H1 (cell line): ENCODE results near the gene CAMK2G. TPM values are rescaled to one million over a fixed set of nuclear protein-coding genes. Genes with fewer than 3 reads are reported as not detected.
"Not testable (repeated sequence)": the region's sequence is repeated elsewhere in the genome, so short reads cannot be mapped to it uniquely, and the experiment has no call there.

Source experiments
- CTCF ChIA-PET: fragments of 300-600 bp; sonication (Branson Sonifier 250); formaldehyde crosslinking; loops from one replicate; lab custom pipeline; 2021; ENCODE audit not compliant: partially characterized antibody; lab: Charles Lee
- POLR2A ChIA-PET: fragments of 300-600 bp; sonication (Branson Sonifier 250); formaldehyde crosslinking; loops from one replicate; lab custom pipeline; 2021; ENCODE audit warnings: inconsistent platforms; ENCODE audit not compliant: partially characterized antibody; lab: Charles Lee
- DNase-seq, 2 experiments: peaks; one replicate each; pipeline versions ENCODE4 v3.0.0 to v3.0.0-alpha.2; 2010 to 2022; ENCODE audit warnings: low spot score in 2 of 2, low read depth in 1 of 2, mixed read lengths in 1 of 2
- FAIRE-seq: peaks from 2 replicates; lab custom pipeline; 2011; peaks lifted over from hg19 to GRCh38; lab: Jason Lieb, UNC
- H2AFZ ChIP-seq: 2 replicates; pipeline ENCODE4 v1.8.1; 2012; ENCODE audit warnings: low read length, inconsistent platforms
- H2AK5ac ChIP-seq: 2 replicates; pipeline ENCODE4 v1.6.1; 2013; ENCODE audit warnings: low read depth, low read length
- H2BK120ac ChIP-seq: replicated peaks from 2 replicates; pipeline ENCODE3; 2013; ENCODE audit warnings: low read depth, low read length, inconsistent platforms
- H2BK12ac ChIP-seq: 2 replicates; pipeline ENCODE4 v1.6.1; 2013; ENCODE audit warnings: low read depth, low read length
- H2BK15ac ChIP-seq: 2 replicates; pipeline ENCODE4 v1.6.1; 2013; ENCODE audit warnings: low read length
- H2BK20ac ChIP-seq: 2 replicates; pipeline ENCODE4 v1.6.1; 2013; ENCODE audit warnings: low read length
- H2BK5ac ChIP-seq: 2 replicates; pipeline ENCODE4 v1.6.1; 2013; ENCODE audit warnings: low read depth, low read length
- H3K14ac ChIP-seq: 2 replicates; pipeline ENCODE4 v1.6.1; 2013; ENCODE audit warnings: inconsistent platforms; ENCODE audit not compliant: insufficient read length
- H3K18ac ChIP-seq: 2 replicates; pipeline ENCODE4 v1.6.1; 2013; ENCODE audit warnings: low read length; ENCODE audit errors: extremely low read depth
- H3K23ac ChIP-seq: 2 replicates; pipeline ENCODE4 v1.6.1; 2013; ENCODE audit warnings: inconsistent platforms; ENCODE audit not compliant: insufficient read length
- H3K23me2 ChIP-seq: 2 replicates; pipeline ENCODE4 v1.6.1; 2013; ENCODE audit warnings: low read depth, low read length
- H3K27ac ChIP-seq: 2 replicates; pipeline ENCODE4 v1.6.1; 2011; ENCODE audit warnings: low read depth, low read length, inconsistent platforms
- H3K27me3 ChIP-seq, 4 experiments: replicated peaks in 1 of 4; 1 replicate in 1 of 4; 2 replicates in 3 of 4; pipeline versions ENCODE4 v1.6.1 to v1.8.1; 2011 to 2013; ENCODE audit warnings: low read length in 3 of 4, mild to moderate bottlenecking in 3 of 4, inconsistent platforms in 2 of 4, mixed read lengths in 2 of 4, moderate library complexity in 1 of 4; ENCODE audit not compliant: control insufficient read depth in 3 of 4, insufficient read depth in 3 of 4; ENCODE audit errors: extremely low read depth in 1 of 4
- H3K36me3 ChIP-seq, 4 experiments: 2 replicates each; pipeline versions ENCODE4 v1.6.1 to v1.8.1; 2011 to 2013; ENCODE audit warnings: mild to moderate bottlenecking in 4 of 4, low read length in 3 of 4, moderate library complexity in 2 of 4, control low read depth in 1 of 4, inconsistent platforms in 1 of 4; ENCODE audit not compliant: insufficient read depth in 4 of 4, control insufficient read depth in 2 of 4
- H3K4ac ChIP-seq: replicated peaks from 2 replicates; pipeline ENCODE3; 2013; ENCODE audit warnings: low read length, low read depth, mixed read lengths, inconsistent platforms; ENCODE audit not compliant: insufficient read length
- H3K4me1 ChIP-seq, 4 experiments: replicated peaks in 1 of 4; 1 replicate in 1 of 4; 2 replicates in 3 of 4; pipeline versions ENCODE4 v1.6.1 to v1.8.1; 2011 to 2013; ENCODE audit warnings: low read length in 3 of 4, inconsistent platforms in 2 of 4, mixed read lengths in 1 of 4; ENCODE audit not compliant: insufficient read depth in 4 of 4, control insufficient read depth in 3 of 4
- H3K4me2 ChIP-seq, 2 experiments: 2 replicates each; pipeline versions ENCODE4 v1.6.1 to v1.8.1; 2011 to 2013; ENCODE audit warnings: low read depth in 2 of 2, low read length in 2 of 2, control low read depth in 1 of 2, inconsistent platforms in 1 of 2, mild to moderate bottlenecking in 1 of 2; ENCODE audit not compliant: insufficient read depth in 1 of 2
- H3K4me3 ChIP-seq, 4 experiments: fragments of 200-600, 300-600 bp in 1 of 4; sonication (generic), shearing (Covaris generic), sonication (Bioruptor Twin) in 1 of 4; 2 replicates each; pipeline versions ENCODE4 v1.5.1 to v1.8.1; 2011 to 2016; ENCODE audit warnings: low read length in 4 of 4, low read depth in 3 of 4, control low read depth in 2 of 4, inconsistent platforms in 2 of 4, mild to moderate bottlenecking in 2 of 4, mixed read lengths in 1 of 4, moderate library complexity in 1 of 4; ENCODE audit not compliant: insufficient read depth in 2 of 4; ENCODE audit errors: extremely low read depth in 1 of 4
- H3K56ac ChIP-seq: replicated peaks from 2 replicates; pipeline ENCODE3; 2013; ENCODE audit warnings: low read depth, mild to moderate bottlenecking, mixed read lengths, low read length, inconsistent platforms; ENCODE audit not compliant: insufficient read length
- H3K79me1 ChIP-seq: 2 replicates; pipeline ENCODE4 v1.6.1; 2013; ENCODE audit warnings: low read depth, low read length, control low read depth
- H3K79me2 ChIP-seq, 2 experiments: 2 replicates each; pipeline versions ENCODE4 v1.6.1 to v1.8.1; 2012 to 2013; ENCODE audit warnings: low read length in 2 of 2, mild to moderate bottlenecking in 2 of 2, inconsistent platforms in 1 of 2; ENCODE audit not compliant: insufficient read depth in 2 of 2, control insufficient read depth in 1 of 2
- H3K9ac ChIP-seq, 4 experiments: replicated peaks in 1 of 4; 1 replicate in 1 of 4; 2 replicates in 3 of 4; pipeline versions ENCODE4 v1.6.1 to v1.8.1; 2011 to 2013; ENCODE audit warnings: low read depth in 3 of 4, low read length in 3 of 4, control low read depth in 2 of 4, mild to moderate bottlenecking in 2 of 4, moderate library complexity in 2 of 4, inconsistent platforms in 1 of 4; ENCODE audit errors: extremely low read depth in 1 of 4
- H3K9me3 ChIP-seq, 2 experiments: 2 replicates each; pipeline versions ENCODE4 v1.6.1 to v1.8.1; 2012 to 2013; ENCODE audit warnings: mild to moderate bottlenecking in 2 of 2, moderate library complexity in 2 of 2, control low read depth in 1 of 2, inconsistent platforms in 1 of 2, low read depth in 1 of 2, low read length in 1 of 2, mixed read lengths in 1 of 2; ENCODE audit not compliant: insufficient read depth in 2 of 2
- H4K20me1 ChIP-seq, 2 experiments: replicated peaks in 1 of 2; 2 replicates each; pipeline versions ENCODE3 to v1.8.1; 2011 to 2013; ENCODE audit warnings: inconsistent platforms in 2 of 2, low read length in 2 of 2, mild to moderate bottlenecking in 1 of 2; ENCODE audit not compliant: insufficient read depth in 2 of 2, control insufficient read depth in 1 of 2
- H4K5ac ChIP-seq: 2 replicates; pipeline ENCODE4 v1.6.1; 2013; ENCODE audit warnings: low read length, low read depth, mixed read lengths, inconsistent platforms; ENCODE audit not compliant: insufficient read length
- H4K8ac ChIP-seq: 2 replicates; pipeline ENCODE4 v1.8.0; 2013; ENCODE audit warnings: mild to moderate bottlenecking, moderate library complexity, low read length, inconsistent platforms; ENCODE audit not compliant: insufficient read depth; ENCODE audit errors: extremely low read depth
- H4K91ac ChIP-seq: replicated peaks from 2 replicates; pipeline ENCODE3; 2013; ENCODE audit warnings: low read length, mixed read lengths, inconsistent platforms; ENCODE audit not compliant: insufficient read length
- WGBS, 2 experiments: shearing (Covaris generic) in 1 of 2; methylation state at CpG; one replicate each; pipeline versions ENCODE4 v1.1.6 to v1.1.7; 2013 to 2015; ENCODE audit warnings: low lambda C conversion rate in 2 of 2, mixed read lengths in 2 of 2, inconsistent platforms in 1 of 2, low coverage in 1 of 2, missing lambda C conversion rate in 1 of 2; ENCODE audit not compliant: insufficient replicate concordance in 2 of 2, insufficient coverage in 1 of 2, insufficient read length in 1 of 2; ENCODE audit errors: extremely low coverage in 1 of 2, missing lambda C conversion rate in 1 of 2; 5-methylcytosine and 5-hydroxymethylcytosine counted together
- polyA plus RNA-seq, 7 experiments: library from polyadenylated mRNA; depleted of rRNA in 3 of 7; stranded (reverse) in 5 of 7; unstranded in 2 of 7; fragments of >200 nt in 5 of 7; fragments of 200-250 nt in 2 of 7; gene quantifications; 1 replicate in 5 of 7; 2 replicates in 1 of 7; 4 replicates in 1 of 7; pipeline versions ENCODE4 v1.2.1 to v1.2.3, GENCODE V29; 2011 to 2013; ENCODE audit warnings: missing spikeins in 2 of 7, mixed read lengths in 2 of 7
- total RNA-seq: library from RNA; stranded (reverse); fragmentation: NEBNext Ultra II Directional; extraction: Animal tissue kit (Norgen Biotek cat#: 25700); gene quantifications from 2 replicates; pipeline ENCODE4 v1.2.1, GENCODE V29; 2021

Gene CAMK2G
- total and polyA plus RNA-seq, 2 of the 8 experiments (the other 6 are each of a cell fraction or from before 2014, with no cell fraction given), result 28.9 to 31.7 TPM

- H3K4me3 ChIP-seq, H3K4ac ChIP-seq, H4K5ac ChIP-seq, H2BK120ac ChIP-seq, H4K8ac ChIP-seq, H3K9me3 ChIP-seq, H2BK20ac ChIP-seq, H3K14ac ChIP-seq, H3K18ac ChIP-seq, H2BK12ac ChIP-seq, H3K56ac ChIP-seq, H3K4me1 ChIP-seq, H3K27ac ChIP-seq, H4K91ac ChIP-seq, H2AK5ac ChIP-seq, H3K23ac ChIP-seq, H3K9ac ChIP-seq, H2BK5ac ChIP-seq, H3K79me1 ChIP-seq, H3K27me3 ChIP-seq, FAIRE-seq, H2BK15ac ChIP-seq, DNase-seq, H2AFZ ChIP-seq: not testable (repeated sequence)
- H4K20me1 ChIP-seq, result peaks cover 3 to 12% of the 10 kb centered on the region in 2 experiments
- peaks cover 0 to 25% of the 10 kb centered on the region in 2 experiments; a peak in 3 of 4 replicates for H3K79me2 ChIP-seq
- POLR2A ChIA-PET, result interaction anchor here (1.3 to 6.3 kb wide), 6 partner anchors 8 to 44 kb away, joined by 3 to 79 read pairs (median 7); partner anchors contain the start of gene SEC24C
- WGBS, 2 experiments, result 95% methylated on average over 21 of the region's 21 CpGs; no CpG with 5 or more reads in 1 of the 2 experiments
- peak overlapping the region in 1 of 2 experiments; percentile 84; a peak in 1 of 4 replicates for H3K4me2 ChIP-seq
- H3K23me2 ChIP-seq, result peaks cover 12% of the 10 kb centered on the region
- CTCF ChIA-PET, result interaction anchor here (1.0 to 2.2 kb wide), 9 partner anchors 9 to 63 kb away, joined by 3 to 13 read pairs (median 4); a partner anchor contains a TSS
- H3K36me3 ChIP-seq, result peaks cover 2 to 18% (median 8%) of the 10 kb centered on the region in 4 experiments; a peak in 5 of 8 replicates
Observed at GRCh38 chr10:73787031-73787800, 87.1 kb downstream of the CAMK2G start.
